Measurements from ENCODE around the gene PDE9A. TPM values are rescaled to one million over a fixed set of nuclear protein-coding genes. Genes with fewer than 3 reads are reported as not detected.
"Not testable (repeated sequence)": the region's sequence is repeated elsewhere in the genome, so short reads cannot be mapped to it uniquely, and the experiment has no call there.

The PDE9A gene
- total and polyA plus RNA-seq, 8 donors, result 1.2 to 14.4 (median 5.0) TPM

DNA sequence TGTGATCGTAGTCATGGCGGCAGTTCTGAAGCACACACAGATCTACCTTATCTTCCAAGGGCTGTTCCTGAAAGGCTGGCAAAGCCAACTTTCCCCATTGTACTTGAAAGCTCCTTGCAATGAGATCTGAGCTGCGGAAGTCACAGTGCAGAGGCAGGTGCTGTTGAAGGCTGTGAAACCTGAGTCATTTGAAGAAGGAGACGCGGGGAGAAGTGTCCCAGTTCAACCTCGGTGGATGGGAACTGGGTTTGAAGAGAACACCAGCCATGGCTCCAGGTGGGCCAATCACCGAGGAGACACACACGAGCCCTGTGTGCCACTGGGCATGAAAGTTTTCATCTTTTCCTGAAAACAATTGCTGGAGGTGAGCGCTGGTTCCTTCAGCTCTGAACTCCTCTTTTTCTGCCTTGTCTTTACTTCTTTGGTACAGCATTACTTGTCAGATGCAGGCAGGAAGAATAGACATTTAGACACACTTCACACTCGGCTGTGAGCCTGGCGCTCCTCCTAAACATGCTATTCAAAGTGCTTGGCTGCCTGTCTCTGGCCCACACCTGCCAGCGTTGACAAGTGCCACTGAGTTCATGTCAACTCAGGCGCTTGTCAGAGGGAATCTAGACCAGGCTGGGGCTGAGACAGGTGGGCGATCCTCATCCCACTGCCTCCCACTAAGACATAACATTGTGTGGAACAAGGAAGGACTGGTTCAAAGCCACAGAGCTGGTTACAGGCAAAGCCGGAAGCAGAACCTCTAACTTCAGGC is 25.7 kb upstream of the PDE9A start:
- no peak overlapping the region for H3K4me3 ChIP-seq
- no peaks in the 10 kb centered on the region for H3K9me3 ChIP-seq
- peak in 1 of 6 donors; percentile 40 for DNase-seq
- 80 to 83% methylated on average over 15 of the region's 15 CpGs for WGBS, 2 donors
- no peaks in the 10 kb centered on the region for H3K36me3 ChIP-seq
- intact Hi-C loops (cut with DNase I), result no loop called here
- TF ChIP-seq, protein P1, sequence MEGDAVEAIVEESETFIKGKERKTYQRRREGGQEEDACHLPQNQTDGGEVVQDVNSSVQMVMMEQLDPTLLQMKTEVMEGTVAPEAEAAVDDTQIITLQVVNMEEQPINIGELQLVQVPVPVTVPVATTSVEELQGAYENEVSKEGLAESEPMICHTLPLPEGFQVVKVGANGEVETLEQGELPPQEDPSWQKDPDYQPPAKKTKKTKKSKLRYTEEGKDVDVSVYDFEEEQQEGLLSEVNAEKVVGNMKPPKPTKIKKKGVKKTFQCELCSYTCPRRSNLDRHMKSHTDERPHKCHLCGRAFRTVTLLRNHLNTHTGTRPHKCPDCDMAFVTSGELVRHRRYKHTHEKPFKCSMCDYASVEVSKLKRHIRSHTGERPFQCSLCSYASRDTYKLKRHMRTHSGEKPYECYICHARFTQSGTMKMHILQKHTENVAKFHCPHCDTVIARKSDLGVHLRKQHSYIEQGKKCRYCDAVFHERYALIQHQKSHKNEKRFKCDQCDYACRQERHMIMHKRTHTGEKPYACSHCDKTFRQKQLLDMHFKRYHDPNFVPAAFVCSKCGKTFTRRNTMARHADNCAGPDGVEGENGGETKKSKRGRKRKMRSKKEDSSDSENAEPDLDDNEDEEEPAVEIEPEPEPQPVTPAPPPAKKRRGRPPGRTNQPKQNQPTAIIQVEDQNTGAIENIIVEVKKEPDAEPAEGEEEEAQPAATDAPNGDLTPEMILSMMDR (IDR thresholded peaks at IDR 0.05), result no peak
- no peaks in the 10 kb centered on the region for H3K27me3 ChIP-seq
- no peak for FAIRE-seq
- no peak for ATAC-seq
- H3K4me1 ChIP-seq, result peaks cover 0 to 11% (median 7%) of the 10 kb centered on the region in 3 donors
- no peak overlapping the region for H3K27ac ChIP-seq

DNA sequence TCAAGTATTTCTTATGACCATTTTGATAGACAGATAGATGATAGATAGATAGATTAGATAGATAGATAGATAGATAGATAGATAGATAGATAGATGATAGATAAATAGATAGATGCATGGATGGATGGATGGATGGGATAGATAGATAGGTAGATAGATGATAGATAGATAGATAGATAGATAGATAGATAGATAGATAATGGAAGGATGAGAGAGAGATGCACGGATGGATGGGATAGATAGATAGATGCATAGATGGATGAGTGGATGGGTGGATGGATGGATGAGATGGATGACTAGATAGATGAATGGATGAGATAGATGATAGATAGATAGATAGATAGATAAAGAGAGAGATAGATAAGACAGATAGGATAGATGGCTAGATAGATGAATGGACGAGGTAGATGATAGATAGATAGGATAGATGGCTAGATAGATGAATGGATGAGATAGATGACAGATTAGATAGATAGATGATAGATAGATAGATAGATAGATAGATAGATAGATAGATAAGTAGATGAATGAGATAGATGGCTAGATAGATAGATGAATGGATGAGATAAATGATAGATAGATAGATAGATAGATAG is 24.9 kb upstream of the PDE9A start:
- H3K27me3 ChIP-seq; ATAC-seq; intact Hi-C loops (cut with DNase I); H3K4me3 ChIP-seq; H3K9me3 ChIP-seq; H3K27ac ChIP-seq; DNase-seq; H3K36me3 ChIP-seq: not testable (repeated sequence)
- peaks cover 0 to 11% (median 7%) of the 10 kb centered on the region in 3 donors for H3K4me1 ChIP-seq
- FAIRE-seq, result peak; percentile 41
- WGBS, 2 donors, result 65 to 76% methylated on average over 2 of the region's 2 CpGs

DNA sequence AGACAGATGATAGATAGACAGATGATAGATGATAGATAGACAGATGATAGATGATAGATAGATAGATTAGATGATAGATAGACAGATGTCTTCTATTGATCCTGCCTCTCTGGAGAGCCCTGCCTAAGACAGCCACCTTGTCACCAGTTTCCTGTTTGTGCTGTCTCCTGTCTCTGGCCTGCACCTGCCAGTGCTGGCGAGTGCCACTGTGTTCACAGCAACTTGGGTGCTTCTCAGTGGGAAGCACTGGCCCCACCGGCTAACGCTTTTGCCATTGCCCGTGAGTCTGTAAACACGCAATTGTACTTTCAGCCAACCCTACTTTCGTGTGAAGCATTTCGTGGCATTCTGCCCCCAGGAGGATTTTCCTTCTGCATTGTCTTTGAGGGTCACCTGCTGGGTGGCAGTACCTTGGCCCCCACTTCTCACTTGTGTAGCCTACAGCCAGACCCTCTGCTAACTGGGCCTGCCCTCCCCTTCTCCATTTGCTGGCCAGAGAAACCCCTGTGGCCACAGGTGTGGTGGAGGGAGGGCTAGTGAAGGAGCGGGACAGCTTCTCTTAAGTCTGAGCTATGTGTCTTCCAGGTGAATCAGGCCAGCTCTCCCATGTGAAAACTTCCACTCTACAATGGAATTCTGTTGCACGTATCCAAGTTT is 23.4 kb upstream of the PDE9A start:
- 70% methylated on average over 9 of the region's 9 CpGs for WGBS, 2 donors
- FAIRE-seq (no peak), DNase-seq (peak in 1 of 6 donors; percentile 46), ATAC-seq (no peak)
- TF ChIP-seq, protein P1 (IDR thresholded peaks at IDR 0.05), result no peak
- Histone ChIP-seq H3K4me3 (no peak overlapping the region), H3K27ac (no peak overlapping the region), H3K4me1 (peaks cover 0 to under 1% (median 0%) of the 10 kb centered on the region in 3 donors), H3K36me3 (no peaks in the 10 kb centered on the region), H3K9me3 (no peaks in the 10 kb centered on the region), H3K27me3 (no peaks in the 10 kb centered on the region)
- intact Hi-C loops (cut with DNase I), result no loop called here

GRCh38 chr21:42630626-42631025 is 22.8 kb upstream of the PDE9A start:
- Histone ChIP-seq H3K4me1 (no peaks in the 10 kb centered on the region), H3K9me3 (no peaks in the 10 kb centered on the region), H3K27ac (no peak overlapping the region), H3K27me3 (no peaks in the 10 kb centered on the region), H3K36me3 (no peaks in the 10 kb centered on the region), H3K4me3 (no peak overlapping the region)
- intact Hi-C loops (cut with DNase I), result no loop called here
- ATAC-seq (peak; percentile 55 to 87 (median 78)), DNase-seq (peak in 4 of 6 donors; percentile 10 to 61 (median 37)), FAIRE-seq (no peak)
- WGBS, 2 donors, result 29 to 44% methylated on average over 9 of the region's 9 CpGs
- TF ChIP-seq, protein P1 (IDR thresholded peaks at IDR 0.05), result no peak

GRCh38 chr21:42631142-42631541 is 22.3 kb upstream of the PDE9A start:
- Histone ChIP-seq H3K27me3 (no peaks in the 10 kb centered on the region), H3K27ac (no peak overlapping the region), H3K36me3 (no peaks in the 10 kb centered on the region), H3K9me3 (no peaks in the 10 kb centered on the region), H3K4me3 (no peak overlapping the region), H3K4me1 (no peaks in the 10 kb centered on the region)
- DNase-seq, result peak in 1 of 6 donors; percentile 20
- intact Hi-C loops (cut with DNase I), result no loop called here
- ATAC-seq, result no peak
- TF ChIP-seq, protein P1 (IDR thresholded peaks at IDR 0.05), result no peak
- 53 to 68% methylated on average over 5 of the region's 5 CpGs for WGBS, 2 donors
- no peak for FAIRE-seq

Measured in pancreas (tissue), 10 donors.